IMR-90 (cell line): ENCODE measurements around the gene ANXA3. TPM values are rescaled to one million over a fixed set of nuclear protein-coding genes. Genes with fewer than 3 reads are reported as not detected.

Experiments used
- ATAC-seq: fragments of 200-7000 bp; cut with Tn5 transposase; 2 replicates; pipeline ENCODE4 v1.9.1; 2020; ENCODE audit warnings: low read depth, mild to moderate bottlenecking, moderate library complexity
- BruUV-seq: library from RNA; stranded (reverse); fragments of 400-500 nt; replicated peaks from 2 replicates; lab custom pipeline; 2021; lab: Mats Ljungman, UMichigan
- CTCF ChIA-PET: fragments of 300-600 bp; formaldehyde crosslinking; extraction: SDS; loops from one replicate; lab custom pipeline; 2021; ENCODE audit warnings: antibody characterized with exemption; lab: Yijun Ruan, JAX
- POLR2A ChIA-PET: fragments of 300-600 bp; sonication (Branson Sonifier 250); formaldehyde crosslinking; loops from one replicate; lab custom pipeline; 2022; ENCODE audit warnings: antibody characterized with exemption; ENCODE audit not compliant: unreplicated experiment; lab: Charles Lee
- DNase-seq: peaks from one replicate; pipeline ENCODE4 v3.0.0; 2013
- H2AFZ ChIP-seq: replicated peaks from 2 replicates; pipeline ENCODE3; 2013; ENCODE audit warnings: low read length, mild to moderate bottlenecking; ENCODE audit not compliant: poor library complexity
- H2AK5ac ChIP-seq: 2 replicates; pipeline ENCODE4 v1.6.1; 2013; ENCODE audit warnings: low read depth, low read length, inconsistent platforms
- H2AK9ac ChIP-seq: replicated peaks from 2 replicates; pipeline ENCODE3; 2013; ENCODE audit warnings: mild to moderate bottlenecking, low read depth, low read length, moderate library complexity; ENCODE audit not compliant: poor library complexity
- H2BK120ac ChIP-seq: 2 replicates; pipeline ENCODE4 v1.6.1; 2013; ENCODE audit warnings: low read depth, low read length, inconsistent platforms
- H2BK15ac ChIP-seq: 3 replicates; pipeline ENCODE4 v1.6.1; 2013; ENCODE audit warnings: low read depth, low read length, inconsistent platforms
- H2BK20ac ChIP-seq: 2 replicates; pipeline ENCODE4 v1.6.1; 2013; ENCODE audit warnings: low read depth, mild to moderate bottlenecking, inconsistent platforms, low read length, moderate library complexity
- H2BK5ac ChIP-seq: 2 replicates; pipeline ENCODE4 v1.6.1; 2013; ENCODE audit warnings: mild to moderate bottlenecking, low read depth, low read length, inconsistent platforms; ENCODE audit not compliant: poor library complexity, severe bottlenecking
- H3K14ac ChIP-seq: replicated peaks from 2 replicates; pipeline ENCODE4 v1.6.1; 2013; ENCODE audit warnings: low read depth, low read length, inconsistent platforms
- H3K18ac ChIP-seq: 2 replicates; pipeline ENCODE4 v1.6.1; 2013; ENCODE audit warnings: low read depth, low read length, control low read depth
- H3K23ac ChIP-seq: 2 replicates; pipeline ENCODE4 v1.6.1; 2013; ENCODE audit warnings: low read depth, low read length, inconsistent platforms
- H3K27ac ChIP-seq: 2 replicates; pipeline ENCODE4 v1.5.1; 2013; ENCODE audit warnings: mild to moderate bottlenecking, control low read depth, low read length; ENCODE audit not compliant: insufficient read depth
- H3K27me3 ChIP-seq: 2 replicates; pipeline ENCODE4 v1.6.1; 2013; ENCODE audit warnings: low read length; ENCODE audit not compliant: control insufficient read depth, insufficient read depth
- H3K36me3 ChIP-seq: 2 replicates; pipeline ENCODE4 v1.6.1; 2013; ENCODE audit warnings: low read length, mixed read lengths; ENCODE audit not compliant: control insufficient read depth, insufficient read depth
- H3K4ac ChIP-seq: 2 replicates; pipeline ENCODE4 v1.6.1; 2013; ENCODE audit warnings: low read depth, low read length, inconsistent platforms
- H3K4me1 ChIP-seq: 2 replicates; pipeline ENCODE4 v1.6.1; 2013; ENCODE audit warnings: low read length, mixed read lengths; ENCODE audit not compliant: control insufficient read depth, insufficient read depth
- H3K4me2 ChIP-seq: 2 replicates; pipeline ENCODE4 v1.6.1; 2013; ENCODE audit warnings: low read depth, mild to moderate bottlenecking, control low read depth, low read length, moderate library complexity
- H3K4me3 ChIP-seq: 2 replicates; pipeline ENCODE4 v1.5.1; 2013; ENCODE audit warnings: low read depth, mild to moderate bottlenecking, control low read depth, low read length, moderate library complexity; ENCODE audit not compliant: insufficient read depth
- H3K56ac ChIP-seq: 2 replicates; pipeline ENCODE4 v1.6.1; 2013; ENCODE audit warnings: low read length, inconsistent platforms; ENCODE audit not compliant: insufficient read depth; ENCODE audit errors: extremely low read depth
- H3K79me1 ChIP-seq, 2 experiments: 2 replicates each; pipeline ENCODE4 v1.6.1; 2013; ENCODE audit warnings: low read length in 2 of 2, inconsistent platforms in 1 of 2, low read depth in 1 of 2
- H3K9ac ChIP-seq: 2 replicates; pipeline ENCODE4 v1.6.1; 2013; ENCODE audit warnings: low read depth, low read length, control low read depth
- H3K9me1 ChIP-seq: 2 replicates; pipeline ENCODE4 v1.6.1; 2013; ENCODE audit warnings: low read length, inconsistent platforms; ENCODE audit not compliant: insufficient read depth
- H3K9me3 ChIP-seq: 2 replicates; pipeline ENCODE4 v1.6.1; 2013; ENCODE audit warnings: low read length; ENCODE audit not compliant: control insufficient read depth, insufficient read depth
- H4K20me1 ChIP-seq: 2 replicates; pipeline ENCODE4 v1.6.1; 2013; ENCODE audit warnings: low read length, inconsistent platforms; ENCODE audit not compliant: insufficient read depth
- H4K5ac ChIP-seq: 2 replicates; pipeline ENCODE4 v1.6.1; 2013; ENCODE audit warnings: mild to moderate bottlenecking, low read depth, low read length, control low read depth
- H4K8ac ChIP-seq, 2 experiments: 2 replicates each; pipeline ENCODE4 v1.6.1; 2013; ENCODE audit warnings: low read depth in 2 of 2, low read length in 2 of 2, control low read depth in 1 of 2, inconsistent platforms in 1 of 2
- H4K91ac ChIP-seq: 2 replicates; pipeline ENCODE4 v1.6.1; 2013; ENCODE audit warnings: low read depth, low read length, inconsistent platforms; ENCODE audit not compliant: insufficient read depth
- BHLHE40 ChIP-seq: fragments of 150-350 bp; IDR thresholded peaks from 2 replicates; pipeline ENCODE4 v1.6.1; 2016; ENCODE audit warnings: mild to moderate bottlenecking, low read depth, low read length
- CEBPB ChIP-seq: IDR thresholded peaks from 2 replicates; pipeline ENCODE4 v1.6.1; 2012; ENCODE audit warnings: low read depth, low read length, improper control_type of control experiment
- CHD1 ChIP-seq: IDR thresholded peaks from 2 replicates; pipeline ENCODE4 v1.6.1; 2012; ENCODE audit warnings: low read depth, low read length, improper control_type of control experiment
- ELK1 ChIP-seq: fragments of 150-350 bp; IDR thresholded peaks from 2 replicates; pipeline ENCODE4 v1.6.1; 2016; ENCODE audit warnings: low read depth, mild to moderate bottlenecking, low read length, moderate library complexity, borderline replicate concordance
- FOS ChIP-seq: fragments of 150-350 bp; IDR thresholded peaks from 2 replicates; pipeline ENCODE4 v1.6.1; 2016; ENCODE audit warnings: low read depth, low read length
- MAFK ChIP-seq: IDR thresholded peaks from 2 replicates; pipeline ENCODE4 v1.6.1; 2012; ENCODE audit warnings: low read depth, low read length, improper control_type of control experiment
- MAZ ChIP-seq: IDR thresholded peaks from 2 replicates; pipeline ENCODE4 v1.6.1; 2012; ENCODE audit warnings: low read depth, mild to moderate bottlenecking, low read length, improper control_type of control experiment, moderate library complexity, borderline replicate concordance
- NFE2L2 ChIP-seq: fragments of 150-350 bp; IDR thresholded peaks from 2 replicates; pipeline ENCODE4 v1.6.1; 2016; ENCODE audit warnings: low read depth, mild to moderate bottlenecking, low read length
- POLR2A ChIP-seq: IDR thresholded peaks from 2 replicates; pipeline ENCODE4 v1.6.1; 2012; ENCODE audit warnings: mild to moderate bottlenecking, low read depth, low read length
- RAD21 ChIP-seq: IDR thresholded peaks from 2 replicates; pipeline ENCODE4 v1.6.1; 2012; ENCODE audit warnings: low read length, improper control_type of control experiment
- RCOR1 ChIP-seq: IDR thresholded peaks from 2 replicates; pipeline ENCODE4 v1.6.1; 2012; ENCODE audit warnings: mild to moderate bottlenecking, low read length, improper control_type of control experiment; ENCODE audit not compliant: insufficient replicate concordance
- RFX5 ChIP-seq: IDR thresholded peaks from 2 replicates; pipeline ENCODE4 v1.8.0; 2012; ENCODE audit warnings: low read depth, mild to moderate bottlenecking, low read length, moderate library complexity
- SMC3 ChIP-seq: fragments of 150-350 bp; IDR thresholded peaks from 2 replicates; pipeline ENCODE4 v1.6.1; 2016; ENCODE audit warnings: low read depth, mild to moderate bottlenecking, antibody characterized with exemption, low read length, moderate library complexity
- USF2 ChIP-seq: fragments of 150-350 bp; IDR thresholded peaks from 2 replicates; pipeline ENCODE4 v1.6.1; 2017; ENCODE audit warnings: mild to moderate bottlenecking, antibody characterized with exemption, low read length, low read depth
- WGBS, 2 experiments: methylation state at CpG; one replicate each; pipeline versions ENCODE4 v1.1.5 to v1.1.7; 2013; ENCODE audit warnings: missing lambda C conversion rate in 2 of 2; ENCODE audit not compliant: insufficient read length in 1 of 2; ENCODE audit errors: extremely low coverage in 2 of 2; 5-methylcytosine and 5-hydroxymethylcytosine counted together
- dilution Hi-C: fragments of 300-500 bp; cut with HindIII; formaldehyde crosslinking; loops from one replicate; pipeline ENCODE4 v1.14.3; 2018; ENCODE audit warnings: low sequenced_read_pairs; ENCODE audit not compliant: unreplicated experiment
- in situ Hi-C: fragments of 300-500 bp; cut with MboI; formaldehyde crosslinking; loops from 3 replicates; pipeline ENCODE4 v1.14.3; 2019; ENCODE audit warnings: low sequenced_read_pairs, inconsistent platforms, mixed read lengths
- intact Hi-C: fragments of 100-400 bp; cut with micrococcal nuclease; formaldehyde crosslinking; loops from 2 replicates; pipeline ENCODE4 v1.10.0; 2022
- polyA plus RNA-seq, 3 experiments: library from polyadenylated mRNA; depleted of rRNA; stranded (reverse); fragments of >200 nt; gene quantifications; 2 replicates each; pipeline ENCODE4 v1.2.3, GENCODE V29; 2012; ENCODE audit warnings: low replicate concordance in 1 of 3
- total RNA-seq: library from RNA; depleted of rRNA; stranded (reverse); fragments of >200 nt; gene quantifications from 2 replicates; pipeline ENCODE4 v1.2.3, GENCODE V29; 2012

ANXA3 gene
- total and polyA plus RNA-seq, 2 of the 4 experiments (the other 2 are of a cell fraction), result 4.2 to 5.0 TPM

- TF ChIP-seq MAZ, result no peak
- TF ChIP-seq RFX5, result no peak
- TF ChIP-seq POLR2A, result no peak
- no peak for TF ChIP-seq RCOR1
Measured at GRCh38 chr4:78645853-78646757, 94.5 kb downstream of the ANXA3 start (continued).

- Histone ChIP-seq H3K4me2 (no peak overlapping the region), H3K9me1 (peaks cover 22% of the 10 kb centered on the region), H2AFZ (no peak overlapping the region), H3K9me3 (no peaks in the 10 kb centered on the region), H3K9ac (no peak overlapping the region), H2BK20ac (peak overlapping the region; percentile 68; the same call in 1 of the 2 replicates), H3K56ac (no peak overlapping the region), H2BK15ac (0 out of 3 replicates have a peak overlapping the region, but pooled peaks have one; percentile 48), H3K4me3 (no peak overlapping the region), H3K79me1 (peaks cover 0 to 12% of the 10 kb centered on the region in 2 experiments; a peak in 1 of 4 replicates), H2BK120ac (peak overlapping the region; percentile 70), H3K4ac (peak overlapping the region; percentile 76), H3K18ac (no peak overlapping the region), H3K4me1 (peaks cover 10% of the 10 kb centered on the region), H3K27ac (no peak overlapping the region), H4K8ac (no peak overlapping the region; a peak in 1 of 4 replicates), H4K20me1 (no peaks in the 10 kb centered on the region), H3K36me3 (no peaks in the 10 kb centered on the region), H2AK5ac (peak overlapping the region; percentile 84; the same call in 1 of the 2 replicates), H2AK9ac (no peak overlapping the region), H3K14ac (no peak overlapping the region), H4K5ac (no peak overlapping the region), H3K27me3 (no peaks in the 10 kb centered on the region), H2BK5ac (no peak overlapping the region), H4K91ac (no peak overlapping the region; the same call in 1 of the 2 replicates), H3K23ac (no peak overlapping the region)
- in situ Hi-C loops, result no loop called here
- intact Hi-C loops, result loop anchor here (5.0 kb wide), 1 partner anchor 80 kb away; no protein-coding TSS in a partner anchor
- dilution Hi-C loops, result no loop called here
- ATAC-seq, result no peak
- WGBS, 2 experiments, result no CpG with 5 or more reads among the region's 2 CpGs
- BruUV-seq, result no TSS peak
- no peak for DNase-seq
- ChIA-PET CTCF (interaction anchor here (0.7 kb wide), 1 partner anchor 33 kb away, joined by 3 read pairs; no protein-coding TSS in a partner anchor), POLR2A (no interaction called here)
- TF ChIP-seq POLR2A (no peak), ELK1 (no peak), RFX5 (no peak), BHLHE40 (no peak), RAD21 (no peak), NFE2L2 (no peak), SMC3 (no peak), USF2 (no peak), MAFK (no peak), CEBPB (no peak), RCOR1 (no peak), CHD1 (no peak), MAZ (no peak), FOS (no peak)
Measured at GRCh38 chr4:78647272-78647671, 95.7 kb downstream of the ANXA3 start.
